Loucy (cell line): Measurements from ENCODE around the gene RPTOR.

Source experiments
- H2AFZ ChIP-seq: fragments of 200-600 bp; sonication (generic); 2 replicates; pipeline ENCODE4 v1.6.0; 2016; ENCODE audit warnings: antibody characterized with exemption, mild to moderate bottlenecking, low read length, moderate library complexity
- H3F3A ChIP-seq: fragments of 200-600 bp; 2 replicates; pipeline ENCODE4 v1.6.0; 2016; ENCODE audit warnings: antibody characterized with exemption, low read depth, mild to moderate bottlenecking
- H3K27me3 ChIP-seq: fragments of 200-600 bp; sonication (generic); 2 replicates; pipeline ENCODE4 v1.6.1; 2014; ENCODE audit warnings: low read length, mild to moderate bottlenecking; ENCODE audit not compliant: insufficient read depth, poor library complexity, severe bottlenecking
- H3K36me3 ChIP-seq: fragments of 200-600 bp; sonication (generic); 2 replicates; pipeline ENCODE4 v1.6.1; 2016; ENCODE audit warnings: low read length; ENCODE audit not compliant: insufficient read depth
- H3K4me1 ChIP-seq: fragments of 200-600 bp; sonication (generic); 2 replicates; pipeline ENCODE4 v1.5.1; 2014; ENCODE audit warnings: low read length, mild to moderate bottlenecking; ENCODE audit not compliant: insufficient read depth, poor library complexity, severe bottlenecking
- H3K4me2 ChIP-seq: fragments of 200-600 bp; sonication (generic); 2 replicates; pipeline ENCODE4 v1.6.0; 2014; ENCODE audit warnings: antibody characterized with exemption, low read length, low read depth, mild to moderate bottlenecking; ENCODE audit not compliant: poor library complexity, severe bottlenecking
- H3K4me3 ChIP-seq: fragments of 200-600 bp; sonication (generic); 2 replicates; pipeline ENCODE4 v1.5.1; 2014; ENCODE audit warnings: low read length, mild to moderate bottlenecking, mixed read lengths; ENCODE audit not compliant: poor library complexity, severe bottlenecking
- H3K79me2 ChIP-seq: fragments of 200-600 bp; sonication (generic); 2 replicates; pipeline ENCODE4 v1.6.1; 2014; ENCODE audit warnings: low read length; ENCODE audit not compliant: insufficient read depth
- H3K9ac ChIP-seq: fragments of 200-600 bp; sonication (generic); 2 replicates; pipeline ENCODE4 v1.6.0; 2014; ENCODE audit warnings: mild to moderate bottlenecking, low read depth, low read length, moderate library complexity; ENCODE audit not compliant: poor library complexity, severe bottlenecking
- H3K9me2 ChIP-seq: fragments of 200-600 bp; sonication (generic); replicated peaks from 2 replicates; pipeline ENCODE4 v1.6.1; 2016; ENCODE audit warnings: low read depth, low read length, mixed read lengths
- H3K9me3 ChIP-seq: fragments of 200-600 bp; sonication (generic); 2 replicates; pipeline ENCODE4 v1.6.1; 2014; ENCODE audit warnings: mild to moderate bottlenecking, antibody characterized with exemption, low read length, low read depth; ENCODE audit not compliant: insufficient read depth
- H4K20me1 ChIP-seq: fragments of 200-600 bp; sonication (generic); 2 replicates; pipeline ENCODE4 v1.6.0; 2014; ENCODE audit warnings: antibody characterized with exemption, low read length, mild to moderate bottlenecking; ENCODE audit not compliant: insufficient read depth, poor library complexity, severe bottlenecking
- EZH2phosphoT487 ChIP-seq: fragments of 200-600 bp; IDR thresholded peaks from 2 replicates; pipeline ENCODE4 v1.6.1; 2018; ENCODE audit warnings: antibody characterized with exemption, mild to moderate bottlenecking, moderate library complexity, borderline replicate concordance
- TF ChIP-seq, protein P1 (sequence below): fragments of 200-600 bp; sonication (generic); conservative IDR thresholded peaks from 2 replicates; pipeline ENCODE4 v1.5.1; 2014; ENCODE audit warnings: mild to moderate bottlenecking, antibody characterized with exemption, low read length

The RPTOR gene

DNA sequence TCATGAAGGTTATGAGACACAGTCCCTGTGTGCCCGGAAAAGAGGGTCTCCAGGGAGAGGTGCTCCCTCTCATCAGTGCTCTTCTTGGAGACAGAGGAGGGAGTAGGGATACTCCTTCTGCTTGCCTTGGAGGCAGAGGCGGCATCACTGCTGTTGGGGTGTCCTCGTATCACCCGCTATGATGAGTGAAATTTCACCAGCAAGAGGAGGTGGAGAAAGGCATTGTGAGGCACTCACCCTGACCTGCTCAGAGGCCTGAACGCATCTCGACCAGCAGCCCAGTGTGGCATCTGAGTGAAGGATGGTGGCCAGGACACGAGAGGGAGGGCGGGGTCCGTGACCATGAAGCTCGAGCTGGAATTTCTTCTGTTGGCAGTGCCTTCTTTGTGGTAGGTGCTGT lies 224.9 kb downstream of the RPTOR start:
- H3K27me3 ChIP-seq: no peaks in the 10 kb centered on the region
- H4K20me1 ChIP-seq: no peaks in the 10 kb centered on the region
- H2AFZ ChIP-seq: no peak overlapping the region
- H3K79me2 ChIP-seq: peaks cover 52% of the 10 kb centered on the region
- no peaks in the 10 kb centered on the region for H3K9me3 ChIP-seq
- TF ChIP-seq EZH2phosphoT487: no peak
- TF ChIP-seq, protein P1, sequence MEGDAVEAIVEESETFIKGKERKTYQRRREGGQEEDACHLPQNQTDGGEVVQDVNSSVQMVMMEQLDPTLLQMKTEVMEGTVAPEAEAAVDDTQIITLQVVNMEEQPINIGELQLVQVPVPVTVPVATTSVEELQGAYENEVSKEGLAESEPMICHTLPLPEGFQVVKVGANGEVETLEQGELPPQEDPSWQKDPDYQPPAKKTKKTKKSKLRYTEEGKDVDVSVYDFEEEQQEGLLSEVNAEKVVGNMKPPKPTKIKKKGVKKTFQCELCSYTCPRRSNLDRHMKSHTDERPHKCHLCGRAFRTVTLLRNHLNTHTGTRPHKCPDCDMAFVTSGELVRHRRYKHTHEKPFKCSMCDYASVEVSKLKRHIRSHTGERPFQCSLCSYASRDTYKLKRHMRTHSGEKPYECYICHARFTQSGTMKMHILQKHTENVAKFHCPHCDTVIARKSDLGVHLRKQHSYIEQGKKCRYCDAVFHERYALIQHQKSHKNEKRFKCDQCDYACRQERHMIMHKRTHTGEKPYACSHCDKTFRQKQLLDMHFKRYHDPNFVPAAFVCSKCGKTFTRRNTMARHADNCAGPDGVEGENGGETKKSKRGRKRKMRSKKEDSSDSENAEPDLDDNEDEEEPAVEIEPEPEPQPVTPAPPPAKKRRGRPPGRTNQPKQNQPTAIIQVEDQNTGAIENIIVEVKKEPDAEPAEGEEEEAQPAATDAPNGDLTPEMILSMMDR: no peak
- H3K4me3 ChIP-seq: no peak overlapping the region
- H3F3A ChIP-seq: peaks cover 20% of the 10 kb centered on the region
- H3K9me2 ChIP-seq: no peaks in the 10 kb centered on the region
- peak overlapping the region; percentile 4 for H3K9ac ChIP-seq
- H3K4me1 ChIP-seq: peaks cover 69% of the 10 kb centered on the region
- H3K4me2 ChIP-seq: no peak overlapping the region
- peaks cover 7% of the 10 kb centered on the region; the same call in 1 of the 2 replicates for H3K36me3 ChIP-seq

DNA sequence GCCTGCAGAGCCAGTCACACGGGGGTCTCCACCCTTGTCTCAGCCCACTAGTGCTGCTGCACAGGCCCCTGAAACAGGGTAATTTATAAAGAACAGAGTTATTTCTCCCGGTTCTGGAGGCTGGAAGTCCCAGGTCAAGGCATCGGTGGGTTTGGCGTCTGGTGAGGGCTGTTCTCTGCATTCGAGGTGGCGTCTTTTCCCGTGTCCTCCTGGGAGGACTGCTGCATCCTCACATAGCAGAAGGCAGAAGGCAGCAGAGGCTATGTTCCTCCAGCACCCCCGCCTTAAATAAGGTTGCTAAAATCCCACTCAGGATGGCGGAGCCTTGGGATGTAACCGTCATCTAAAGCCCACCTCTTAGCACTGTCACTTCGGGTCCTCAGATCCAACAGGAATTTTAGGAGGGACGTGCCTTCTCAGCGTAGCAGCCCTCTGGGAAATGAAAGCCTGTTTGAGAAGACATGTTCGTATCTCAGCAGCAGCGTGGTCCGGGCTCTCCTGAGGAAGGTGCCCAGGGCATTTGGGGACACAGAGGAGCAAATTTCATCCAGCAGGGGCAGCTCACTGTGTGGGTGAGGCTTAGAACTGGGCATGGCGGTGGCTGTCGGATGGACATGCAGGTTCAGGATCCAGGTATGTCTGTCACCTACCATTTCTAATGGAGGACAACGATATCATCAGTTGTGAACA lies 225.4 kb downstream of the RPTOR start:
- H3K4me2 ChIP-seq: no peak overlapping the region
- H3K4me3 ChIP-seq: no peak overlapping the region
- no peaks in the 10 kb centered on the region for H3K27me3 ChIP-seq
- H3K9me3 ChIP-seq: no peaks in the 10 kb centered on the region
- peak overlapping the region; percentile 10 for H3K9ac ChIP-seq
- H3F3A ChIP-seq: peaks cover 17% of the 10 kb centered on the region
- H3K4me1 ChIP-seq: peaks cover 71% of the 10 kb centered on the region
- peaks cover 7% of the 10 kb centered on the region; the same call in 1 of the 2 replicates for H3K36me3 ChIP-seq
- H3K9me2 ChIP-seq: no peaks in the 10 kb centered on the region
- H3K79me2 ChIP-seq: peaks cover 57% of the 10 kb centered on the region
- TF ChIP-seq EZH2phosphoT487: no peak
- TF ChIP-seq, protein P1: no peak
- no peaks in the 10 kb centered on the region for H4K20me1 ChIP-seq
- no peak overlapping the region for H2AFZ ChIP-seq

DNA sequence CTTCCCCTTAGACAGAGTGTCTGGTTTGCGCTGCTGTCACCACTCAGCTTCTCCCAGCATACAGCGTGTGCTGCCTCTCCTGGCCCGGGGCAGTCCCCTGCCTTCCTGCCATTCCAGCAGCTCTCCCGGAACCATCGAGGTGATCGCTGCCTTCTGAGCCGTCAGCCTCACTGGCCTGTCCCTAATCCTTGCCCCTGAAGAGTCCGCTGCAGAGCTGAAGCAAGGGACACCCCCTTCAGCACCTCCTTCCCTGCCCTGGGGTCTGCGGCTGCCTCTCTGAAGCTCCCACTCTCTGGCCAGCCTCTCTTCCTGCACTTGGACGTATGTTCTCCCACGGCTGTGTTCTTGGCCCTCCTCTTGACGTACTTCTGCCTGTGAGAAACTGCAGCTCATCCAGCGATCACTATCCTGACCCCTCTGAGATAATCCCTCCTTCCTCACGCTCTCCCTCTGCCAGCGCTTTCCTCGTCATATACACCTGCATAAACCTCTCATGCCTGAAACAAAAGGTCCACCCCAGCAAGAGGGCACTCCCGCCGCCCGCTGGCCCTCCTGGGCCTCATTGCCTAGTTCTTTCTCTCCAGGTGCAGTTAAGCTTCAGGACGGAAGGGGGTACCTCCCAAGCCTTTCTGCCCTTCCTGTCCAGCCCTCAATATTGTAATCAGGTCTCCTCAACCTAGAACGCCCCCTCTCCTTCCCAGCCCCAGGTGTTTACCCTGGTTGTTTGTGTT lies 226.4 kb downstream of the RPTOR start:
- Histone ChIP-seq H3K36me3 (peaks cover 7% of the 10 kb centered on the region; the same call in 1 of the 2 replicates), H3K9ac (peak overlapping the region; percentile 10), H3K9me2 (no peaks in the 10 kb centered on the region), H4K20me1 (no peaks in the 10 kb centered on the region), H3K79me2 (peaks cover 59% of the 10 kb centered on the region), H3F3A (peaks cover 7% of the 10 kb centered on the region; the same call in 1 of the 2 replicates), H3K9me3 (no peaks in the 10 kb centered on the region), H3K4me3 (no peak overlapping the region), H2AFZ (no peak overlapping the region), H3K4me2 (no peak overlapping the region), H3K27me3 (no peaks in the 10 kb centered on the region), H3K4me1 (peaks cover 70% of the 10 kb centered on the region)
- no peak for TF ChIP-seq EZH2phosphoT487
- TF ChIP-seq, protein P1: no peak
